ENCODE data around the gene ABCG4.
A peak's percentile ranks its signal among the peaks of the same experiment; 100 is the strongest.

The ABCG4 gene

DNA sequence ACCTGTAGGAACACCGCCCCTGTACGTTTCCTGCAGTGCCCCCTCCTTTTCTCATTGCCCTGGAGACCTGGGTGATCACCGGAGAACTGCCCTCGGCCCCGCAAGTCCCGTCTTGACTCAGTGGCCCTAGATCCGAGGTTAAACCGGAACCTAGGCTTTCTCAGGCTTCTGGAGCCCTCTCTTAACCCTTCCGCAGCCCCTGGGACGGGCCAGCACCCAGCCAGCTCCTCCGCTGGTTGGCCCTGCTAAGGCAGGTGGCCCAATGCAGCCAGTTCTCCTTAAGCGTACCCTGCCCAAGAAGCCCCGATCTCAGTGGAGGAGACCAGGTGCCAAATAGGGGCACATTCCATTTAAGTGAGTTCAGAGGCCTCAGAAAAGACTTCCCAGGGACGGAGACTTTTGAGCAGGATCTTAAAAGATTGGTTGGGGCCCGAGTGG lies 20.4 kb downstream of the ABCG4 start:
- peaks cover 0 to 29% (median 0%) of the 10 kb centered on the region in 3 experiments for H3K27me3 ChIP-seq (ENCODE audit: control insufficient read depth in 3 of 3, insufficient read depth in 3 of 3, low read depth in 1 of 3, low read length in 3 of 3)
- no peak overlapping the region for H2BK120ac ChIP-seq (ENCODE audit: low read depth, low read length)
- DNase-seq (ENCODE audit: low spot score), result peak; percentile 33
- H3K9ac ChIP-seq (ENCODE audit: low read depth, low read length, poor library complexity), result peak overlapping the region; percentile 91
- peak overlapping the region; percentile 49 to 98 for H3K4me3 ChIP-seq (ENCODE audit: low read length in 2 of 2)
- H3K36me3 ChIP-seq (replicated peaks in 1 of 2; ENCODE audit: control insufficient read depth in 2 of 2, insufficient read depth in 2 of 2, low read length in 2 of 2), result no peaks in the 10 kb centered on the region
- H3K18ac ChIP-seq (ENCODE audit: low read length), result peak overlapping the region; percentile 98
- H2AFZ ChIP-seq (ENCODE audit: low read length), result peak overlapping the region; percentile 87
- H3K4ac ChIP-seq (ENCODE audit: low read length), result no peak overlapping the region
- H2BK5ac ChIP-seq (ENCODE audit: low read length), result peak overlapping the region; percentile 78
- H3K27ac ChIP-seq (replicated peaks; ENCODE audit: low read length), result peak overlapping the region; percentile 68
- H2AK5ac ChIP-seq (ENCODE audit: low read depth, low read length), result no peak overlapping the region
- peaks cover 2% of the 10 kb centered on the region for H3K79me1 ChIP-seq (ENCODE audit: low read depth, low read length)
- H4K91ac ChIP-seq (ENCODE audit: low read depth, low read length, poor library complexity), result no peak overlapping the region
- no CpG with 5 or more reads among the region's 15 CpGs for WGBS, 2 donors (ENCODE audit: extremely low coverage in 2 of 2, insufficient read length in 2 of 2, insufficient replicate concordance in 1 of 2)
- H3K9me3 ChIP-seq (replicated peaks in 1 of 2; ENCODE audit: control insufficient read depth in 2 of 2, insufficient read depth in 1 of 2, low read depth in 1 of 2, low read length in 2 of 2), result no peaks in the 10 kb centered on the region
- H2BK15ac ChIP-seq (ENCODE audit: low read length), result no peak overlapping the region
- no peak overlapping the region for H3K14ac ChIP-seq (ENCODE audit: low read length)
- H3K4me1 ChIP-seq (ENCODE audit: control insufficient read depth in 2 of 2, insufficient read depth in 1 of 2, low read depth in 1 of 2, low read length in 2 of 2), result peaks cover 0 to 3% of the 10 kb centered on the region in 2 donors
- H2BK12ac ChIP-seq (ENCODE audit: low read length), result no peak overlapping the region
- peak overlapping the region; percentile 66 for H3K4me2 ChIP-seq (ENCODE audit: insufficient read depth, low read length, poor library complexity, severe bottlenecking)
- no peak overlapping the region for H4K8ac ChIP-seq (ENCODE audit: low read depth, low read length)
- peak overlapping the region; percentile 96 for H3K23ac ChIP-seq (ENCODE audit: low read depth, low read length, poor library complexity)

DNA sequence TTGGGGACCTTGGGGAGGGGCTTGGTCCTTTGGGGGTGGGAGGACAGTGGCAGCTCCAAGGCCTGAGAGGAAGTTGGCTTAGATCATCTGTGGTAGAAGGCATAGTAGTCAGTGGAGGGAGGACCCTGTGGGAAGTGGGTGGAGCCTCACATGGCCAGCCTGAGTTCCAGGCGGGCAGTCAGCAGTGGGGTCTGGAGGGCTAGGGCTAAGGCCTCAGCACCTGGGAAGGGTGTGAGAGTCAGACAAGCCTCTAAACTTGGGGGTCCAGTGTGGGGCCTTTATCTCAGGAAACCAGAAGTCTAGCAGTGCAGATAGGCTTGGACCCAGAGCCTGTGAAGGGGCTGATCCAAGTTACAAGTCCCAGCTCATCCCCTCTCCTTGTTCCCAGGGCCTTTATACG lies 23.7 kb downstream of the ABCG4 start:
- H2AK5ac ChIP-seq (ENCODE audit: low read depth, low read length), result no peak overlapping the region
- no peak overlapping the region for H2BK5ac ChIP-seq (ENCODE audit: low read length)
- no CpG with 5 or more reads among the region's 2 CpGs for WGBS, 2 donors (ENCODE audit: extremely low coverage in 2 of 2, insufficient read length in 2 of 2, insufficient replicate concordance in 1 of 2)
- no peak overlapping the region for H2BK120ac ChIP-seq (ENCODE audit: low read depth, low read length)
- H3K36me3 ChIP-seq (replicated peaks in 1 of 2; ENCODE audit: control insufficient read depth in 2 of 2, insufficient read depth in 2 of 2, low read length in 2 of 2), result peaks cover 0 to 2% of the 10 kb centered on the region in 2 donors
- no peak overlapping the region for H3K4ac ChIP-seq (ENCODE audit: low read length)
- H2AFZ ChIP-seq (ENCODE audit: low read length), result no peak overlapping the region
- H3K4me1 ChIP-seq (ENCODE audit: control insufficient read depth in 2 of 2, insufficient read depth in 1 of 2, low read depth in 1 of 2, low read length in 2 of 2), result peaks cover under 1 to 2% of the 10 kb centered on the region in 2 donors
- DNase-seq (ENCODE audit: low spot score), result no peak
- H3K14ac ChIP-seq (ENCODE audit: low read length), result no peak overlapping the region
- H2BK15ac ChIP-seq (ENCODE audit: low read length), result no peak overlapping the region
- peak overlapping the region; percentile 9 for H3K18ac ChIP-seq (ENCODE audit: low read length)
- no peak overlapping the region for H3K23ac ChIP-seq (ENCODE audit: low read depth, low read length, poor library complexity)
- H3K4me3 ChIP-seq (ENCODE audit: low read length in 2 of 2), result no peak overlapping the region
- no peak overlapping the region for H3K27ac ChIP-seq (replicated peaks; ENCODE audit: low read length)
- no peak overlapping the region for H2BK12ac ChIP-seq (ENCODE audit: low read length)
- no peak overlapping the region for H4K91ac ChIP-seq (ENCODE audit: low read depth, low read length, poor library complexity)
- no peaks in the 10 kb centered on the region for H3K9me3 ChIP-seq (replicated peaks in 1 of 2; ENCODE audit: control insufficient read depth in 2 of 2, insufficient read depth in 1 of 2, low read depth in 1 of 2, low read length in 2 of 2)
- H3K9ac ChIP-seq (ENCODE audit: low read depth, low read length, poor library complexity), result peak overlapping the region; percentile 30
- H4K8ac ChIP-seq (ENCODE audit: low read depth, low read length), result no peak overlapping the region
- peaks cover 2% of the 10 kb centered on the region for H3K79me1 ChIP-seq (ENCODE audit: low read depth, low read length)
- H3K27me3 ChIP-seq (ENCODE audit: control insufficient read depth in 3 of 3, insufficient read depth in 3 of 3, low read depth in 1 of 3, low read length in 3 of 3), result peaks cover 0 to 27% (median 0%) of the 10 kb centered on the region in 3 experiments
- H3K4me2 ChIP-seq (ENCODE audit: insufficient read depth, low read length, poor library complexity, severe bottlenecking), result no peak overlapping the region

DNA sequence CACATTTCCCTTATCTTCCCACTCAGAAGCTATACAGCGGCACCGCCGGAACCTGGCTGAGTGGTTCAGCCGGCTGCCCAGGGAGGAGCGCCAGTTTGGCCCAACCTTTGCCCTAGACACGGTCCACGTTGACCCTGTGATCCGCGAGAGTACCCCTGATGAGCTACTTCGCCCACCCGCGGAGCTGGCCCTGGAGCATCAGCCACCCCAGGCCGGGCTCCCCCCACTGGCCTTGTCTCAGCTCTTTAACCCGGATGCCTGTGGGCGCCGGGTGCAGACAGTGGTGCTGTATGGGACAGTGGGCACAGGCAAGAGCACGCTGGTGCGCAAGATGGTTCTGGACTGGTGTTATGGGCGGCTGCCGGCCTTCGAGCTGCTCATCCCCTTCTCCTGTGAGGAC lies 24.6 kb downstream of the ABCG4 start:
- H3K9me3 ChIP-seq (replicated peaks in 1 of 2; ENCODE audit: control insufficient read depth in 2 of 2, insufficient read depth in 1 of 2, low read depth in 1 of 2, low read length in 2 of 2), result no peaks in the 10 kb centered on the region
- H3K4ac ChIP-seq (ENCODE audit: low read length), result no peak overlapping the region
- H3K36me3 ChIP-seq (replicated peaks in 1 of 2; ENCODE audit: control insufficient read depth in 2 of 2, insufficient read depth in 2 of 2, low read length in 2 of 2), result peaks cover 0 to 2% of the 10 kb centered on the region in 2 donors
- H3K23ac ChIP-seq (ENCODE audit: low read depth, low read length, poor library complexity), result peak overlapping the region; percentile 65
- no peak overlapping the region for H4K91ac ChIP-seq (ENCODE audit: low read depth, low read length, poor library complexity)
- H3K4me3 ChIP-seq (ENCODE audit: low read length in 2 of 2), result no peak overlapping the region
- no peak overlapping the region for H4K8ac ChIP-seq (ENCODE audit: low read depth, low read length)
- H3K9ac ChIP-seq (ENCODE audit: low read depth, low read length, poor library complexity), result peak overlapping the region; percentile 14
- no peak overlapping the region for H3K4me2 ChIP-seq (ENCODE audit: insufficient read depth, low read length, poor library complexity, severe bottlenecking)
- no peak overlapping the region for H3K14ac ChIP-seq (ENCODE audit: low read length)
- H3K27ac ChIP-seq (replicated peaks; ENCODE audit: low read length), result no peak overlapping the region
- H2AK5ac ChIP-seq (ENCODE audit: low read depth, low read length), result no peak overlapping the region
- H2BK12ac ChIP-seq (ENCODE audit: low read length), result no peak overlapping the region
- H2BK120ac ChIP-seq (ENCODE audit: low read depth, low read length), result no peak overlapping the region
- WGBS, 2 donors (ENCODE audit: extremely low coverage in 2 of 2, insufficient read length in 2 of 2, insufficient replicate concordance in 1 of 2), result no CpG with 5 or more reads among the region's 21 CpGs
- no peaks in the 10 kb centered on the region for H3K79me1 ChIP-seq (ENCODE audit: low read depth, low read length)
- H3K18ac ChIP-seq (ENCODE audit: low read length), result peak overlapping the region; percentile 40
- peaks cover 0 to 18% (median 0%) of the 10 kb centered on the region in 3 experiments for H3K27me3 ChIP-seq (ENCODE audit: control insufficient read depth in 3 of 3, insufficient read depth in 3 of 3, low read depth in 1 of 3, low read length in 3 of 3)
- DNase-seq (ENCODE audit: low spot score), result no peak
- H3K4me1 ChIP-seq (ENCODE audit: control insufficient read depth in 2 of 2, insufficient read depth in 1 of 2, low read depth in 1 of 2, low read length in 2 of 2), result peaks cover 2 to 10% of the 10 kb centered on the region in 2 donors
- no peak overlapping the region for H2AFZ ChIP-seq (ENCODE audit: low read length)
- H2BK5ac ChIP-seq (ENCODE audit: low read length), result no peak overlapping the region
- H2BK15ac ChIP-seq (ENCODE audit: low read length), result no peak overlapping the region

DNA sequence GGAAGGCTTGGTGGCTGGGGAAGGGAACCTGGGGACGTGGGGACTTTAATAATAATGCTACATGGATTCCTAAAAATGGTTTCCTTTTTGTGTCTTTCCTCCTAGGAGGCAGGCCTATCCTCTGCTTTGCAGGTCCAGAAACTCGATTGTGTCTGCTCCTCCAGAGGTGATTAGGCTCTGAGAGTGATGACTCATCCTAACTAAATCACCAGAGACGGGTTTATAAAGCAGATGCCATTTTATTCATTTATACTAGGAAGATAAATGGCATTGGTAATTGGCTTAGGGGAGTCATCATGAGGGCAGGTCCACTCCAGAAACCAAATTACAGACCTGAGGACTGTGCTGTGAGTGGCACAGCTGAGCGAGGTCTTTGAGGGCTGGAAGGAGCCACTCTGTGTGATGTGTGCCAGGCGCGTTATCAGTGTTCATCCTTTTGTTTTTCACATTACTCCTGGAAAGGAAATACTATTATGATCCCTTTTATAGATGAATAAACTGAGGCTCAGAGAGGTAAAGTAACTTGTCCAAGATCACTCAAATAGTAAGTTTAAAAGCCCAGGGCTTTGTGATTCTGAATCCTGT lies 26.7 kb downstream of the ABCG4 start:
- no peak overlapping the region for H2AFZ ChIP-seq (ENCODE audit: low read length)
- DNase-seq (ENCODE audit: low spot score), result no peak
- no peak overlapping the region for H4K8ac ChIP-seq (ENCODE audit: low read depth, low read length)
- H3K4me1 ChIP-seq (ENCODE audit: control insufficient read depth in 2 of 2, insufficient read depth in 1 of 2, low read depth in 1 of 2, low read length in 2 of 2), result peaks cover 0 to 10% of the 10 kb centered on the region in 2 donors
- WGBS, 2 donors (ENCODE audit: extremely low coverage in 2 of 2, insufficient read length in 2 of 2, insufficient replicate concordance in 1 of 2), result no CpG with 5 or more reads among the region's 6 CpGs
- H3K9ac ChIP-seq (ENCODE audit: low read depth, low read length, poor library complexity), result no peak overlapping the region
- no peaks in the 10 kb centered on the region for H3K9me3 ChIP-seq (replicated peaks in 1 of 2; ENCODE audit: control insufficient read depth in 2 of 2, insufficient read depth in 1 of 2, low read depth in 1 of 2, low read length in 2 of 2)
- no peaks in the 10 kb centered on the region for H3K27me3 ChIP-seq (ENCODE audit: control insufficient read depth in 3 of 3, insufficient read depth in 3 of 3, low read depth in 1 of 3, low read length in 3 of 3)
- H2BK120ac ChIP-seq (ENCODE audit: low read depth, low read length), result no peak overlapping the region
- H3K36me3 ChIP-seq (replicated peaks in 1 of 2; ENCODE audit: control insufficient read depth in 2 of 2, insufficient read depth in 2 of 2, low read length in 2 of 2), result peaks cover 0 to 4% of the 10 kb centered on the region in 2 donors
- no peak overlapping the region for H3K23ac ChIP-seq (ENCODE audit: low read depth, low read length, poor library complexity)
- H2BK12ac ChIP-seq (ENCODE audit: low read length), result no peak overlapping the region
- H2BK15ac ChIP-seq (ENCODE audit: low read length), result no peak overlapping the region
- no peaks in the 10 kb centered on the region for H3K79me1 ChIP-seq (ENCODE audit: low read depth, low read length)
- H3K4me2 ChIP-seq (ENCODE audit: insufficient read depth, low read length, poor library complexity, severe bottlenecking), result no peak overlapping the region
- no peak overlapping the region for H3K4ac ChIP-seq (ENCODE audit: low read length)
- H3K18ac ChIP-seq (ENCODE audit: low read length), result no peak overlapping the region
- no peak overlapping the region for H3K4me3 ChIP-seq (ENCODE audit: low read length in 2 of 2)
- H2AK5ac ChIP-seq (ENCODE audit: low read depth, low read length), result no peak overlapping the region
- H2BK5ac ChIP-seq (ENCODE audit: low read length), result no peak overlapping the region
- no peak overlapping the region for H4K91ac ChIP-seq (ENCODE audit: low read depth, low read length, poor library complexity)
- H3K27ac ChIP-seq (replicated peaks; ENCODE audit: low read length), result no peak overlapping the region
- H3K14ac ChIP-seq (ENCODE audit: low read length), result no peak overlapping the region
